GM23338 (cell line): ENCODE data around the gene UBE2QL1. TPM values are rescaled to one million over a fixed set of nuclear protein-coding genes. Genes with fewer than 3 reads are reported as not detected.

ENCODE experiments used
- ATAC-seq: fragments of 200-7000 bp; cut with Tn5 transposase; 3 replicates; pipeline ENCODE4 v1.9.1; 2020
- DNase-seq: peaks from one replicate; pipeline ENCODE4 v3.0.0-alpha.2; 2015; ENCODE audit warnings: low spot score
- H2AFZ ChIP-seq: fragments of 200-600 bp; sonication (generic); 2 replicates; pipeline ENCODE4 v1.8.0; 2016; ENCODE audit warnings: antibody characterized with exemption, mild to moderate bottlenecking, moderate library complexity
- H3F3A ChIP-seq: fragments of 200-600 bp; sonication (generic); replicated peaks from 2 replicates; pipeline ENCODE4 v1.8.0; 2017; ENCODE audit warnings: antibody characterized with exemption, mixed run types, low read depth
- H3K27ac ChIP-seq: fragments of 200-600 bp; sonication (generic); 2 replicates; pipeline ENCODE4 v1.6.1; 2016; ENCODE audit warnings: low read depth
- H3K27me3 ChIP-seq: fragments of 200-600 bp; sonication (generic); 2 replicates; pipeline ENCODE4 v1.8.0; 2016; ENCODE audit warnings: mild to moderate bottlenecking, mixed run types, moderate library complexity; ENCODE audit not compliant: insufficient read depth
- H3K36me3 ChIP-seq: fragments of 200-600 bp; sonication (generic); 2 replicates; pipeline ENCODE4 v1.8.0; 2016; ENCODE audit warnings: mild to moderate bottlenecking; ENCODE audit not compliant: insufficient read depth
- H3K4me1 ChIP-seq: fragments of 200-600 bp; sonication (generic); 2 replicates; pipeline ENCODE4 v1.8.0; 2016; ENCODE audit warnings: mild to moderate bottlenecking, moderate library complexity; ENCODE audit not compliant: insufficient read depth
- H3K4me2 ChIP-seq: fragments of 200-600 bp; sonication (generic); 2 replicates; pipeline ENCODE4 v1.7.1; 2017; ENCODE audit warnings: mixed run types
- H3K4me3 ChIP-seq: fragments of 200-600 bp; sonication (generic); 2 replicates; pipeline ENCODE4 v1.6.1; 2016; ENCODE audit warnings: mixed run types
- H3K79me2 ChIP-seq: fragments of 200-600 bp; sonication (generic); replicated peaks from 2 replicates; pipeline ENCODE4 v1.8.0; 2017; ENCODE audit warnings: mild to moderate bottlenecking; ENCODE audit not compliant: insufficient read depth
- H3K9me2 ChIP-seq: fragments of 200-600 bp; sonication (generic); 2 replicates; pipeline ENCODE4 v1.8.0; 2017; ENCODE audit not compliant: insufficient read depth
- H4K20me1 ChIP-seq: fragments of 200-600 bp; sonication (generic); replicated peaks from 2 replicates; pipeline ENCODE4 v1.8.0; 2017; ENCODE audit warnings: mild to moderate bottlenecking; ENCODE audit not compliant: insufficient read depth
- H3K27ac Mint-ChIP-seq: 2 replicates; pipeline ENCODE4 v1.8.0; 2020; ENCODE audit warnings: inconsistent platforms, mild to moderate bottlenecking, moderate library complexity, mixed read lengths
- H3K27me3 Mint-ChIP-seq: 3 replicates; pipeline ENCODE4 v1.8.0; 2022; ENCODE audit warnings: low read depth, mild to moderate bottlenecking, moderate library complexity, mixed read lengths, inconsistent platforms; ENCODE audit not compliant: insufficient read depth, poor library complexity
- H3K36me3 Mint-ChIP-seq: 3 replicates; pipeline ENCODE4 v1.8.0; 2021; ENCODE audit warnings: low read depth, mild to moderate bottlenecking, inconsistent platforms, moderate library complexity, mixed read lengths
- H3K4me1 Mint-ChIP-seq: 3 replicates; pipeline ENCODE4 v1.8.0; 2020; ENCODE audit warnings: mild to moderate bottlenecking, inconsistent platforms, mixed read lengths
- H3K4me3 Mint-ChIP-seq: 3 replicates; pipeline ENCODE4 v1.8.0; 2021; ENCODE audit warnings: moderate library complexity, mild to moderate bottlenecking, inconsistent platforms, mixed read lengths
- H3K9me3 Mint-ChIP-seq: 3 replicates; pipeline ENCODE4 v1.8.0; 2020; ENCODE audit warnings: moderate library complexity, mild to moderate bottlenecking, inconsistent platforms, mixed read lengths
- CREB1 ChIP-seq: fragments of 250-450 bp; sonication (Bioruptor Pico); IDR thresholded peaks from 2 replicates; pipeline ENCODE4 v1.5.0; 2020; ENCODE audit warnings: low read depth, mild to moderate bottlenecking, moderate library complexity
- CTCF ChIP-seq, 2 experiments: fragments of 200-600 bp in 1 of 2; sonication (generic) in 1 of 2; conservative IDR thresholded peaks; 2 replicates each; pipeline versions ENCODE4 v1.5.1 to v1.6.1; 2016 to 2017; ENCODE audit warnings: antibody characterized with exemption in 2 of 2, low read depth in 2 of 2, mild to moderate bottlenecking in 2 of 2, moderate library complexity in 1 of 2
- ETS1 ChIP-seq: IDR thresholded peaks from 2 replicates; pipeline ENCODE4 v1.6.1; 2016; ENCODE audit warnings: antibody characterized with exemption
- EZH2 ChIP-seq: fragments of 200-600 bp; sonication (generic); IDR thresholded peaks from one replicate; pipeline ENCODE4 v1.8.0; 2017; ENCODE audit warnings: antibody characterized with exemption, mild to moderate bottlenecking, low read depth; ENCODE audit not compliant: unreplicated experiment
- EZH2phosphoT487 ChIP-seq: fragments of 200-600 bp; sonication (generic); IDR thresholded peaks from one replicate; pipeline ENCODE4 v1.8.1; 2018; ENCODE audit warnings: antibody characterized with exemption; ENCODE audit not compliant: unreplicated experiment
- JUNB ChIP-seq: IDR thresholded peaks from one replicate; pipeline ENCODE4 v1.6.1; 2016; ENCODE audit warnings: antibody characterized with exemption; ENCODE audit not compliant: unreplicated experiment
- NANOG ChIP-seq: IDR thresholded peaks from 2 replicates; pipeline ENCODE4 v1.6.1; 2016; ENCODE audit warnings: antibody characterized with exemption, borderline replicate concordance
- POLR2AphosphoS5 ChIP-seq: IDR thresholded peaks from 2 replicates; pipeline ENCODE4 v1.6.1; 2016; ENCODE audit warnings: antibody characterized with exemption, low read depth
- REST ChIP-seq: IDR thresholded peaks from one replicate; pipeline ENCODE4 v1.6.1; 2018; ENCODE audit warnings: antibody characterized with exemption; ENCODE audit not compliant: unreplicated experiment
- STAT1 ChIP-seq: IDR thresholded peaks from one replicate; pipeline ENCODE4 v1.6.1; 2016; ENCODE audit warnings: antibody characterized with exemption; ENCODE audit not compliant: unreplicated experiment
- ZNF114 ChIP-seq: fragments of 250-450 bp; sonication (Bioruptor Pico); IDR thresholded peaks from 2 replicates; pipeline ENCODE4 v1.5.0; 2020; ENCODE audit warnings: mild to moderate bottlenecking, moderate library complexity
- ZNF331 ChIP-seq: fragments of 250-450 bp; sonication (Bioruptor Pico); IDR thresholded peaks from 2 replicates; pipeline ENCODE4 v1.5.0; 2020; ENCODE audit warnings: low read depth, mild to moderate bottlenecking, moderate library complexity
- ZNF462 ChIP-seq: fragments of 250-450 bp; sonication (Bioruptor Pico); IDR thresholded peaks from 2 replicates; pipeline ENCODE4 v1.5.0; 2020; ENCODE audit warnings: mild to moderate bottlenecking, moderate library complexity
- polyA plus RNA-seq: library from polyadenylated mRNA; unstranded; fragments of >200 nt; fragmentation: Nextera tagmentation; extraction: Ambion mirVana; gene quantifications from 2 replicates; pipeline ENCODE4 v1.2.1, GENCODE V29; 2016
- total RNA-seq: library from RNA; depleted of rRNA; stranded (reverse); fragments of >200 nt; shearing (Covaris generic); gene quantifications from 2 replicates; pipeline ENCODE4 v1.2.3, GENCODE V29; 2014

The UBE2QL1 gene
- total and polyA plus RNA-seq, 2 experiments from 2014 or later: 0.40 to 0.83 TPM

- no peaks in the 10 kb centered on the region for H3K79me2 ChIP-seq
- Mint-ChIP-seq H3K4me3 (no peak overlapping the region), H3K36me3 (no peaks in the 10 kb centered on the region), H3K4me1 (peaks cover 12% of the 10 kb centered on the region), H3K27me3 (peaks cover 6% of the 10 kb centered on the region), H3K9me3 (no peaks in the 10 kb centered on the region; the same call in 2 of the 3 replicates), H3K27ac (no peak overlapping the region)
- peaks cover 6% of the 10 kb centered on the region for H3K4me1 ChIP-seq
- H3K36me3 ChIP-seq: no peaks in the 10 kb centered on the region
- H3K4me2 ChIP-seq: no peak overlapping the region
- no peak overlapping the region for H2AFZ ChIP-seq
- DNase-seq (no peak), ATAC-seq (no peak)
- H3F3A ChIP-seq: no peaks in the 10 kb centered on the region
- no peaks in the 10 kb centered on the region for H3K27me3 ChIP-seq
- H3K4me3 ChIP-seq: no peak overlapping the region
- no peak overlapping the region for H3K27ac ChIP-seq
- no peak for TF ChIP-seq EZH2phosphoT487
- no peak for TF ChIP-seq ZNF331
- no peak for TF ChIP-seq ZNF114 (CRISPR knock-in tag)
- no peak for TF ChIP-seq POLR2AphosphoS5
- TF ChIP-seq ETS1: no peak
- no peak for TF ChIP-seq EZH2
- TF ChIP-seq CREB1 (CRISPR knock-in tag): no peak
- no peak for TF ChIP-seq CTCF (conservative IDR thresholded peaks at IDR 0.05; ENCODE audit: low read depth in 2 of 2)
- no peak for TF ChIP-seq JUNB
- no peak for TF ChIP-seq NANOG
- no peak for TF ChIP-seq ZNF462 (CRISPR knock-in tag)
- no peak for TF ChIP-seq STAT1
- TF ChIP-seq REST: no peak
- no peaks in the 10 kb centered on the region for H4K20me1 ChIP-seq
- no peaks in the 10 kb centered on the region for H3K9me2 ChIP-seq
Measured at GRCh38 chr5:6496207-6496584, 47.5 kb downstream of the UBE2QL1 start.
